HG03439 (cell line): ENCODE measurements around the gene ATP9B.
A peak's percentile ranks its signal among the peaks of the same experiment; 100 is the strongest.
"Not testable (repeated sequence)": the region's sequence is repeated elsewhere in the genome, so short reads cannot be mapped to it uniquely, and the experiment has no call there.

Source experiments
- ATAC-seq: cut with Tn5 transposase; IDR thresholded peaks from one replicate; pipeline ENCODE4 v1.9.1; 2021; ENCODE audit warnings: mild to moderate bottlenecking, moderate library complexity; ENCODE audit not compliant: unreplicated experiment

The ATP9B gene

GRCh38 chr18:79227621-79228020 is 158.4 kb downstream of the ATP9B start:
- ATAC-seq = no peak

DNA sequence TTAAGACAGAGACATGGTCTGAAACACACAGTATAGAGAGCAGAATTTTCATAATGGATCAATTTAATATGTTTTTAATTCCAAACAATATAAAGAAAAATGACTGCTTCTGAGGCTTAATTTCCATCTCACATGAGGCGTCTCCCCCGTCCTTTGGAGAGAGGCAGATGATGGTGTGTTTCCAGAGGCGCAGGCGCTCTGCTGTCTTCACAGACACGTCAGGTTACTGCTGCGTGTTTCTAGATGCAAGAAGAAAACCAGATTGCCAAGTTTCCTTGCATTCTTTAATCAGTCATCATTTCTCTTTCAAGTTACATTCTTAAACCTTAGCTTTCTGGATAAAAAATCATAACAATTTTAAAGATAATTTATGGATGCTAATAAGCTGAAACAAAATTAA is 160.2 kb downstream of the ATP9B start:
- ATAC-seq = no peak

DNA sequence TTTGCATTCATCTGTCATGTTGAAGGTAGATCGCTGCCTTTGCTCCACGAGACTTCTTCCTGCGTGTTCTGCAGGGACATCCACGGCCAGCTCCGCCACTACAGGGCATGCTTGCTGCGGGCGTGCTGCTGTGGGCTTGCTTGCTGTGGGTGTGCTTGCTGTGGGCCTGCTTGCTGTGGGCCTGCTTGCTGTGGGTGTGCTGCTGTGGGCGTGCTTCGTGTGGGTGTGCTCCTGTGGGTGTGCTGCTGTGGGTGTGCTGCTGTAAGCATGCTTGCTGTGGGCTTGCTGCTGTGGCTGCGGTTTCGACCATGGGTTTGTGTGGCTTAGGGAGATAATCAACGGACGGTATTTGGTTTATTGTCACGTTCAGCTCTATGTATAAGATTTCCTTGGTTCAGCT is 165.2 kb downstream of the ATP9B start:
- no peak for ATAC-seq

GRCh38 chr18:79239631-79240030 is 170.4 kb downstream of the ATP9B start:
- ATAC-seq = no peak

DNA sequence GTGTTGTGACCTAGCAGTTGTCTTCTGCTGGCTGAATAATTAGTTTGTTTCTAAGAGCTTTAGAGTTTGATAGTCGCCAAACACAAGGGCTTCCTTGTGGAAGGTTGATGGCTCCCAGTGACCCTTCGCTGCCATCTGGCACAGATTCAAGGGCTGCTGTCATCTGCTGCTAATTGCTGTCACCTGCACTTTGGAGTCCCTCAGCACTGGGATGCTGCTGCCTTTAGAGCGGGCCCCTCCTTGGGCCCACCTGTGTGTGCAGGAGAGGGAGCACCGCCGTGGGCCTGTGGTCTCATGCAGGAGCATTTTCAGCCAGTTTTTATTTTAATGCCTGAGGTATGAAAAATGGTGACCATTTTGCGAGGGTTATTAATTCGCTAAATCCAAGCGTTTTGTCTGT is 172.6 kb downstream of the ATP9B start:
- ATAC-seq = no peak

DNA sequence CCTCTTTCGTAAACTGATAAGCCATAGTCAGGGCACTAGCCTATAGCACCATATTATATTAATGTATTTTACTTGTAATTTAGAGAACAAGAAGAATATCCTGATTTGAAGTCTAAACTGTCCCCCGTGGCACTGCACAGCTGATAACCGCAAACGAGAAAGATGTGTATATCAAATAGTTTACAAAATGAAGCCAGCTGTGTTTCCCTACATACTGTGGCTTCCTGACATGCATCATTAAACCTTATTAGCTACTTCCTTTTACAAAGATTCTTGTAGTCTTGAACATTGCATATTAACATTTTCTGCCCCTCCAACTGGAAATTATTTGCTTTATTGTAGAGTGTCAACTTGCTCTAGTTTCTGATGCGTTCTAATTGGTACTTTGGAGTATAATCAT is 173.1 kb downstream of the ATP9B start:
- ATAC-seq = no peak

- no peak for ATAC-seq
Observed at GRCh38 chr18:79245517-79246001, 176.4 kb downstream of the ATP9B start.

- peak; percentile 99 for ATAC-seq
Observed at GRCh38 chr18:79246309-79247108, 177.3 kb downstream of the ATP9B start.

GRCh38 chr18:79248495-79249060 is 179.4 kb downstream of the ATP9B start:
- no peak for ATAC-seq

- no peak for ATAC-seq
Observed at GRCh38 chr18:79250301-79250981, 181.2 kb downstream of the ATP9B start.

DNA sequence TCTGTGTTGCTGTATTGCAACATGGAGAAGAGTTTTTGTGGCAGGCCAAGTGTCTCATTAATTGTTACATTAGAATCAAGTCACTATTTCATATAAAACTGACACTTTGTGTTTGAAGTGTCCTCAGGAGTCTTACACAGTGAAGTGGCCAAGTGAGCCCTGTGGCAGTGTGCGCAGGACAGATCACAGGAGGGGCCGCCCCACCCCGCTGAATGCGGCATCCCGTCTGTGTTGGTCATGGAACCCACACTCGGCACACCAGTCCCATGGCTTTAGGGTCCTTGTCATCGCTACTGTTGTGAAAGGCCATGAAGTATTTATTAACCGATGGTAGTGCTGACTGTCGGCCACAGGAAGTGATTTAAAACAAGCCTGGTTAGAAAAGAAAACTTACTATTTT is 181.8 kb downstream of the ATP9B start:
- no peak for ATAC-seq

DNA sequence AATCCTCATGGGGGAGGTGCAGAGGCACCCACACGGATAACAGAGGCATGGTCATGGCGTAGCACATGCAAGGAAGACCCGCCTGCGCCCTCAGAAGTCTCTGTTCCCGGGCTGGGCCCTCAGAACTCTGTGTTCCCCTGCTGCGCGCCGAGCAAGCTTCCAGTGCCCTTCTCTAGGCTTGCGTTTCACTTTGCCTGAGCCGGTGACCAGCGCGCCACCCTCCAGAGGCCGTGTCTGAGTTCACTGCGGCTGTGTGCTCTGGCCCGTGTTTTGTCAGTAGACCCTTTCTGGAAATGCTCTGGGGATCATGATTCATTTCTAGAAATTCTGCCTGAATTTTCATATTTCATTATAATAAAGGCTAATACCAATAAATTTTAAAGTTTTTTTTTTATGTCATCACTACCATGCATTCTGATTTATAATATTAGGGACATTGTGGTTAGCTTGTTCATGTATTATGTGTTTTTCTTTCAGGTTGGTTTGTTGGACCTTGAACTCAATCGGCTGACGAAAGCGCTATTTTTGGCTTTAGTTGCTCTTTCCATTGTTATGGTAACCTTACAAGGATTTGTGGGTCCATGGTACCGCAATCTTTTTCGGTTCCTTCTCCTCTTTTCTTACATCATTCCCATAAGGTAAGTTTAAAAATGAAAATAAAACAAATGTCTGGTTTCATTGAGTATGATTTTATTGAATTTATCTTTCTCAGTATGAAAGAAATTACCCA is 183.9 kb downstream of the ATP9B start:
- ATAC-seq = no peak

GRCh38 chr18:79257480-79257879 is 188.3 kb downstream of the ATP9B start:
- ATAC-seq = no peak

GRCh38 chr18:79258447-79258846 is 189.3 kb downstream of the ATP9B start:
- no peak for ATAC-seq

DNA sequence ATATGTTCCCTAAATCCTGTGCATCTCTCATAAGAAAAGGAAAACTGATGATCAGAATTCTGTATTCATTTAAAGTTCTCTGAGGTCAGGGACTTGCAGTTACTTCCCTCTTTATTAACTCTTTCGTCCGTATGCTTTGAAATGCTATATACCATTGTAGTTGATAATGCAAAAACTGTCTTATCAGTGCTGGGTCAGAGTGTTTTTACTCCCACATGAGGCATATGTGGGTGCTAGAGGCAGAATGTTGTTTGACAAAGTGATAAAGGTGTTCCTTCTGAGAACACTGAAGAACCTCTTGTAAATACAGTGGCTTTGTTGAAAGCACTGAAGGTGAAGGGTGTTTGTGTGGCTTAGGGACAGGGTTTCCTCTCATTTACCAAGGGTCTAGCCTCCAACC is 190.0 kb downstream of the ATP9B start:
- no peak for ATAC-seq

DNA sequence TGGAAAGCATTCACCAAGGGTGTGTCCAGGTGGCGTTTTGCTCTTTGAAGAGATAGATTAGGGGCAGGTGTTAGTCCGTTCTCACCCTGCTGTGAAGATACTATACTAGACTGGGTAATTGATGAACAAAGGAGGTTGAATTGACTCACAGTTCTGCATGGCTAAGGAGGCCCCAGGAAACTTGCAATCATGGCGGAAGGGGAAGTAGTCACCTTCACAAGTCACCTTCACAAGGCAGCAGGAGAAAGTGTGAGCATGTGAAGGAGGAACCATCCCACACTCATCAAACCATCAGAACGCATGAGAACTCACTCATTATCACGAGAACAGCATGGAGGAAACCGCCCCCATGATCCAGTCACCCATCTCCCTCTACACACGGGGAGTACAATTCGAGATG is 190.8 kb downstream of the ATP9B start:
- ATAC-seq = no peak

DNA sequence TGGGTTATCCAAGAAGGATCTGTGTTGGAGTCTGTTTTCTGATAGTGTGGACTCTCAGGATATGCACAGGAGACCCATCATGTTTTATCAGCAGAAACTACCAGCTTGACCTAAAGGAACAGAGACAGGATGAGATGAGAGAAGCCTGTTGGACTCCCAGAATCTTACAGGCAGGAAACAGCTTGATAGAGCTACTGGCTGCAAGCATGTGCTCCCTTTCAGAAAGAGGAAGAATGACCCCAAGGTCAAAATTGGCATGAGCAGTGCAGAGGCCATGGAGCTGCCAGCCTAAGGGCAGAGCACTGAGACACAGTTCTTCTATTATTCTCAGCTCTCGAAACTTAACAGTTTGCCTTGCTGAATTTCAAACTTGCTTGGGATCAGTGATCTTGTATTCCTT is 191.3 kb downstream of the ATP9B start:
- no peak for ATAC-seq

GRCh38 chr18:79265068-79265467 is 195.9 kb downstream of the ATP9B start:
- ATAC-seq = not testable (repeated sequence)

GRCh38 chr18:79271812-79272211 is 202.6 kb downstream of the ATP9B start:
- not testable (repeated sequence) for ATAC-seq

DNA sequence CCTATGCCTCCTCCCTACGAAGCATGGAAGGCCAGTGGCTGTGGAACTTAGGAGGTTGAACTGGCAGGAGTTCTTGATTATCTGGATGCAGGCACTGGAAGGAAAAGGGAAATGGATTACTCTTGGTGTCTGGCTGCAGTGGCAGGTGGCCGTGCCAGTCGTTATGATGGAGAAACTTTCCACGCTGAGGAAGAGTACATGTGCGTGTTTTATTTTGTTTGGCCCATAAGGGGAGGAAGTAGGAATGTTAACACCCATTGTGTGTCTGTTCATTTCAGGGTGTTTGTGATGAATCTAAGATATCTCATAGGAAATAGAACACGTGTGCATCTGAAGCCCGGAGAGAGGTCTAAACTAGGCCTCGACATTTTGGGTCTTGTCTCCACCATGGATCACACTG is 203.7 kb downstream of the ATP9B start:
- no peak for ATAC-seq

DNA sequence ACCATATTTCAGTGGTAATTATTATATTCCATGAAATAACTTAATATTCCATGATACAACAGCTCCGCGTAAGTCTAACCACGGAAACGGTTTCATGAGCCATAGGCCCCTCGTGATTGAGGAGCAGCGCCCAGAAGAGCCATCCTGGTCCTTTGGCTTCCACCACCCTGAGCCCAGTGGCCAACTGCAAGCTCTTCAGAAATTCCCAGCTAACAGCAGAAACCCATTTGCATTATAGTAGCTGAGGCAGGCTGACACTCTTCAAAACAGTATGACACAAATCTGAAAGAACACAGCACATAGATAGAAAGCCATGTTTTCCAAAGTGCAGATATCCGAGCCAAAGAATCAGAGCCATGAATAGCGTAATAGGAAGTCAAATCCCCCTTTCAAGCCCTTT is 205.6 kb downstream of the ATP9B start:
- ATAC-seq = no peak
